ENCODE measurements around the gene EIF4G3.

EIF4G3 gene

DNA sequence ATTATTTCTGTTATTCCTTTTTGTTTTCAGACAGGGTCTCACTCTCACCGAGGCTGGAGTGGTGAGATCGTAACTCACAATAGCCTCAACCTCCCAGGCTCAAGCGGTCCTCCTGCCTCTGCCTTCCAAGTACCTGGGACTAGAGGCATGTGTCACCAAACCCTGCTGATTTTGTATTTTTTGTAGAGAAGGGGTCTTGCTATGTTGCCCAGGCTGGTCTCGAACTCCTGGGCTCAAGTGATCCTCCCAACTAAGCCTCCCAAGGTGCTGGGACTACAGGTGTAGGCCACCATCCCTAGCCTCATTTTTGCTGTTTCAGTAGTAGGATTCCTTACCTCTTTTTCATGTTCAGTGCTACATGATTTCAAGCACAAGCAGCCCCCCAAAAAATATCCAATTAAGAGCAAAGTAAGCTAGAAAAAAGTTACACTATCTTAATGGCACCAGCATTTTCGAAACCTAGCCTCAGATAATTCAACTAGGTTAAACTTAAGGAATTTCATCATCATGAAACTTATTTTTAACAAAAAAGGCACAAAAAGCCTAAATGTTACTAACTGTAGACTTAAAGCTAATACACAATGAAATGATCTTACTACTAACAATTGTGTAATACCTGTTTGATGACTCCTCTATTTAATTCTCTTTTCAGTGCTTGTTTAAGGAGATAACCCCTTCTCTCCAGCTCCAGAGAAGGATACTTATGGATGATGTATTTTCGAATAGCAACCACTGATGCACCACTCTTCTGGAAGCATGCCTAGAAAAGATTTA, 406.2 kb downstream of the EIF4G3 start:
- no peak for DNase-seq (ENCODE audit: low read depth in 4 of 4, low spot score in 1 of 4)

DNA sequence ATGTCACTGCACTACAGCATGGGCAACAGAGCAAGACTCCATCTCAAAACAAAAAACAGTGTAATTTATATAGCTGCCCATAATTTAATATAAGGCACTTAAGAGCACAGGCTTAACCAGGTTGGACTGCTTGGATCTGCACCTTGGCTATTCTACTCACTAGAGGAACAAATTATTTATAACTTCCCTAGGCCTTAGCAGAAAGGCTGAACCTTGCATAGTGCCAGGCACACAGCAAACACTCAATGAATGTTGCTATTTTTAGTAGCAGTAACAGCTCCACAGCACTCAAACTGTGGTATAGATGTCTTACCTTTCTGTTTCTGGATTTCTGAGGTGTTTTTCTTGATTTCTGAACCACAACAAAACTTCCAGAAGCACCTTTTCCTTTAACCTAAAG, 409.4 kb downstream of the EIF4G3 start:
- no peak for DNase-seq (ENCODE audit: low read depth in 4 of 4, low spot score in 1 of 4)

DNA sequence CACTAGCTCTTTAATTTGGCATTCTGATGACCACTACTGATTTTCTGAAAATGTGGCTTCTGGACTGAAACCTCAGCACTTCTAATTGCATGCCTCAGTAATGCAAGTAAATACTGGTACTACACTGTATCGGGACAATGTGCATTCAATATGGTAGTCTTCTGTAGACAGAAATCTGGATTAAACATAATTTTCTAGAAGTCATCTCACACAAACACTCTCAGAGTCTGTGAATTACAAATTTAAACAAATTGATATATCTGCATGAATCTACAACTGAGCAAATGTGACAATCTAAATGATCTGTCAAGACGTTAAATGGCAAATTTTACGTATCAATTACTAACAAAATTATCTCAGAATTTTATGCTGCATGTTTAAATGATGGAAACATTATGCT, 413.3 kb downstream of the EIF4G3 start:
- no peak for DNase-seq (ENCODE audit: low read depth in 4 of 4, low spot score in 1 of 4)

DNA sequence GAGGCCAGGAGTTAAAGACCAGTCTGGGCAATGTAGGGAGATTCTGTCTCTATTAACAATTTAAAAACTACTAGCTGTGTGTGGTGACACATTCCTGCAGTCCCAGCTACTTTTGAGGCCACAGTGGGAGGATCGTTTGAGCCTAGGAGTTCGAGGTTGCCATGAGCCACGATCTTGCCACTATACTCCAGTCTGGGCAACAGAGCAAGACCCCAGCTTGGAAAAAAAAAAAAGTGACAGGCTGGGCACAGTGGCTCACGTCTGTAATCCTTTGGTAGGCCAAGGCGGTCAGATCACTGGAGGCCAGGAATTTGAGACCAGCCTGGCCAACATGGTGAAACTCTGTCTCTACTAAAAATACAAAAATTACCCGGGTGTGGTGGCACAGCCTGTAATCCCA, 416.4 kb downstream of the EIF4G3 start:
- DNase-seq (ENCODE audit: low read depth in 4 of 4, low spot score in 1 of 4): no peak

All from stimulated activated CD4-positive, alpha-beta T cell treated with anti-CD3 and anti-CD28 coated beads, Interleukin-1b, Interleukin-23, amount 100 ng/mL, for 24 hours (primary cell).